ENCODE measurements around the gene ZFYVE26.

ZFYVE26 gene

DNA sequence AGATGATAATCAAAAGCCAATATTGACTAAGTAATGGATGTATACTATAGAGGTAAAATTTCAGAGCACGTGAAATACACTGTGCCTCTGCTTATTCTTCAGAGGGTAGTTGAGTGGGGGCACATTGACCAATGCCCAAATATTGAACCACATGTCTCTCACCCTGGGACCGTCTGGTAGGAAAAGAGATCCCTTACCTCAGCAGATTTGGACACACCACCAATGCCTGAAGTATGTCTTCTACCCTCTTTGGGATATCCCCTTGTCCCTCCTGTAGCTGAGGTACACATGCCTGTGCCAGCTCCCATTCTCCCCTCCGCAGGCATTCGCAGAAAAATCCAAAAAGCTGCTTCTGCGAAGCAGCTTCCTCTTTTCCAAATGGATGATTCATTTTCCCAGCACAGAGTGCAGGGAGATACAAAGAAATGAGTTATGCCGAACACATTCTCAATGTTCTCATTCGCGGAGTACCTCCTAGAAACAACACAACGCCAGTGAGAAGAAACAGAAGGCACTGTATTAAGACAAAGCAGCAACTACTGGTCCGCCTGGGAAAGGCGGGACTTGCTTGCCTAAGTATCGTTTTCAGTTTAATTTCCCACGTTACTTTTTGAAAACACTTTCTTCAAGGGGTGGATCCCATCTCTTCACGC lies 691 bp downstream of the ZFYVE26 start:
- DNase-seq = peak; percentile 85

DNA sequence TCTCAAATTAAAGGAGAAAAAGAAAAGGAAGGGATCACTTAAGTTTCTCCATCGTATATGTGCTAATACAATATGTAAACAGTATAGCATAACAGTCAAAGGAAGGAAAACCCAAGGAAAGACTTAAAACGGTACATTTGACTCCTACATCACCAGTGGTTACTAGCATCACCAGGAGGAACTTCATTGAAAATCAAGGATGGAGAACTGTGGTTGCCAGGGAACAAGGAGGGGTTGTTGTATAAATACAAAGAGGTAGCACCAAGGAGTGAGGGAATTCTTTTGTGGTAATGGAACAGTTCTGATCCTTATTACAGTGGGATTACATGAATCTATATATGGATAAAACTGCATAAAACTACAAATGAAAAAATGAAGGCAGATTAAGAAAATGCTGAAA lies 1.6 kb downstream of the ZFYVE26 start:
- DNase-seq = peak; percentile 58

DNA sequence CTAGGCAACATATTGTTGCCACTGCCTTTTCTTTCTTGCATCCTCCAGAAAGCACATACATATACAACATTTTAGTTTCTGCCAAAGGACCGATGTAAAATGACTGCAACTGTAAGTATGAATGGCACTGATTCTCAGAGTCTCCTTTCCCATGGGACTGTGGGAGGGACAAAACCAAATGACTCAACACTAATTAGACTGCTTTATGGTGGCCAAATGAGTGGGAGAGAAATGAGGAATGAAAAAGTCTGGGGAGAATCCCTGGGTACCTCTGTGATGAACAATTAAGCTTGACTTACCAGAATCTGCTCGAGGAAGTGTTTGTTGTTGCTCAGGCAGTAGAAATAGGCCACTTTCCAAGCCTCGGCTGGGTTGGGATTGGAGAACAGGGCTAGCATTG lies 10.1 kb downstream of the ZFYVE26 start:
- DNase-seq = peak; percentile 55

DNA sequence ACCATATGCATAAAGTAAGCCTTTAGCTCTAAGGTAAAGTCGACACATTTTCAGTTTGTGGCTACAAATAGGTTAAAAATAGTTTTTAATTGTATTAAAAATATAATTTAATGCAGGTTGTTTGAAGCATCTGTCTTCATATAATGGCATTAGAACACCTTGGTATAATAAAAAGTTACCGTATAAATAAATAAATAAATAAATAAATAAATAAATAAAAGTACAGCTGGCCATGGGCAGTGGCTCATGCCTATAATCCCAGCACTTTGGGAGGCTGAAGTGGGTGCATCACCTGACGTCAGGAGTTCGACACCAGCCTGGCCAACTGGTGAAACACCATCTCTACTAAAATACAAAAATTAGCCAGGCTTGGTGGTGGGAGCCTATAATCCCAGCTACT lies 15.6 kb downstream of the ZFYVE26 start:
- no peak for DNase-seq

DNA sequence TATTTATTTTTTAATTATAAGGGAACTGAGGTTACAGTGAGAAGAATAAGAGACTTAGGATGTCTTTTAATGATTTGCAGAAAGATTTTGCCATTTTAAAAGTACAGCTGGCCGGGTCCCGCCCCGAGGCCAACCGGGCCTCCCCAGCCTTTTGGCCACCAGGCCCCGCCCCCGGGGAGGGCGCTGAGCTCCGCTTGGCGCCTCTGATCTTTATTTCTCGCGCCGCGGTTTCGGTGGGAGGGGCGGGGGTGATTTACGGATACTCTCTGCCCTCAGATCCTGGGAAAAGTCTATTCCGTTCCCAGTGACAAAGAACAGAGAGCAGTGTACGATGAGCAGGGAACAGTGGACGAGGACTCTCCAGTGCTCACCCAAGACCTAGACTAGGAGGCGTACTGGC lies 17.7 kb downstream of the ZFYVE26 start:
- no peak for DNase-seq

DNA sequence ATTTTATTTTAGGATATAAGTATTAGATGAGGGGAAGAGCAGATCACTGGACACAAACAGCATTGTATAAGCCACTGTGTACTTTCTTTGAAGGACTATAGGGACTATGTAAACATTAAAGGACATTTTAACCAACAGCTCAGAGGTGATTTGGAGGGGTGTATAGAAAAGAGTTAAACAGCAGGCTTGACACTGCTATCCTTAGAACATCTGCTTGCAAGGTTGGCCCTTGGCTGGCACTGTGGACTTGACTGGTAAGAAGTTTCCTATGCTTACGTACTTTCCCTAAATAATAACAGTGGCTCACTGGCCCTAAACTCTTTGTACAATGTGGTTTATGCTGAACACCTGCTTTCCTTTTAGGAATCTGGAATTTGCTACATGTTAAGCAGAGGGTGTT lies 28.7 kb downstream of the ZFYVE26 start:
- no peak for DNase-seq

DNA sequence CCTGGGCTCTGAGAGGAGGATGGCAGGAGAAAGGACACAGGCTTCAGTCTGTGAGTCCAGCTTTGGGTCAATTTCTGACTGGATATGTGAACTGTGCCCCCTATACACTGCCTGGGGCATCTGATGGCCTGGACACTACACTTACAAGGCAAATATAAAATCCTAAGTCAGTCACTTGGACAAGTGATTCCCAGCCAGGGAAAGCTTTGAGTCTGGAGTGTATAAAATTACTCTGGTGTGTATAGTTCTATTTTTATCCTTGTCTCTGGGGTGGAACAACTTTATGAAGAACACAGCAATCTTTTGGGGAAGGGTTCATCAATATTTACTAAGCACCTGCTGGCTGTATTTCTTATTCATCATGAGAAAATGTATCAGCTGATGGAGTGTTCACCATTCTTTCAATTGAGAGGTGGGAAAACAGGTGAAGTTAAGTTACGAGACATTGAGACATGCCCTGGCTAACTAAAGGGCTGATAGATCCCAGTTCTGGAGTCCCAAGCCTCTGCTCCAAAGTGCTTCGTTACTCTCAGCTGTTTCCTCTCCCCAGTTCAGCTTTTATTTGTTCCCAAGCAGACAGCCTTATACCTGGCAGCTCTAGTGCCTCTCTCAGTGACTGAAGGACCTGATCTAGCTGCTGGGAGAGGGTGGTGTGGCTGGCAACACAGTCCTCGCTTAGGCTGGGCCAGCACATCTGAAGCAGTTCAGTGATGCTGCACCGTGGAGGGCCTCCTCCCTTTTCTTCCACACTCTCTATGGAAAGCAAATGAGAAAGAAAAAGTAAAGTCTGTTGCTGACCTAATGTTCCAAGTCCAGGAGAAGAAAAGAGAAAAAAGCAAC lies 30.9 kb downstream of the ZFYVE26 start:
- no peak for DNase-seq

DNA sequence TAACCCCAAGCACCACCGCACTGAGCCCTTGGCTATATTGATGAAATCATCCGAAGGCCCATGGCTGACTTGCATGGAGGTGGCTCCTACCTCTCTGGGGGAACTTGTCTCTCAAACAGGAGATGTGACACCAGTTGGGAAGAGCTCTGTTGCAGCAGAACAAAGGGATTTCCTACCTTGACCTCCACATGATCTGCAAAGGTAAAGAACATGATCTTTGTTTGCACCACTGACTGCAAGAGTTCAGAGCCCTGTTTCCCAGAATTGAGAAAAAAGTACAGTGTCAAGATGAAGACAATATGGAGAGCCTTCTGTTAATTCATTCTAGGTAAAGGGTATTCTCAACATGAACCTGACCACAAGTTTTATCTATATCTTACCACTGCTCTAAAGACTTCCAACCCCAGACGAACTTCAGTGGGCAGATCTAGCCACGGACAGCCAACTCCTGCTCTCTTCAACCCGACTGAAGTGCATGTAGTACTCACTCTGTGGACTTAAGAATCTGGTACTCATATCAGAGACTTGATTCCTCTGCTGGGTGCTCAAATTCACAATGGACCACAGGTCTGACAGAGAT lies 32.1 kb downstream of the ZFYVE26 start:
- DNase-seq = no peak

DNA sequence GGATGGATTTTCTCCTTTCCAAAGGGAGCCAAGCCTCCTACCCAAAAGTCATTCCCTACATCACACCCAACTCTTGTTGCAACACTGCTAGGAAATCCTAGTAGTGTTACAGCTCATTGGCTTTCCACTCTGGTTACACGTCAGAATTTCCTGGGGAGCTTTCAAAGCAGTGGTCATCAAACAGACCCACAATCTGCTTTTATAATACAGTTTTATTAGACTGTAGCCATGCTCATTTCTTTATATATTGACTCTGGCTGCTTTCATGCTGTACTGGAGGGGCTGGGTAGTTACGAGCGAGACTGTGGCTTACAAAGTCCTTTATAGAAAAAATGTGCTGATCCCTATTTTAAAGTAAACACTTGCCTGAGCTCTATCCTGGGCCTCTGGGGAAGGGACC lies 34.3 kb downstream of the ZFYVE26 start:
- no peak for DNase-seq

DNA sequence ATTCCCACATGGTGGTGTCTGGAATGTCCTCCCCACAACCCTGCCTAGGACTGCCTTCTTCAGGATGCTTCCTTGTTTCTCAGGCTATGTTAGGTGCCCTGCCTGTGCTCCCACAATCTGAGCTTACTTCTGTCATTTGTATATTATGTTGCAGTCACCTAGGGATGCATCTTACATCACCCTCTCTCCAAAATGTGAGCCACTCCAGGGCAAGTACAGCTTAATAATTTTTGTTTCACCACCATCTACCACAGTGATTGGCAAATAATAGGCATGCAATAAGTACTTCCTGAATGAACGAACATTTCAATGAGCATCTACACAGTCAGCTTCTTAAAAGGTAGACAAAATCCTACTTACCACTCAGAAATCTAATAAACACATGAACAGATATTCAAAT lies 37.6 kb downstream of the ZFYVE26 start:
- no peak for DNase-seq

DNA sequence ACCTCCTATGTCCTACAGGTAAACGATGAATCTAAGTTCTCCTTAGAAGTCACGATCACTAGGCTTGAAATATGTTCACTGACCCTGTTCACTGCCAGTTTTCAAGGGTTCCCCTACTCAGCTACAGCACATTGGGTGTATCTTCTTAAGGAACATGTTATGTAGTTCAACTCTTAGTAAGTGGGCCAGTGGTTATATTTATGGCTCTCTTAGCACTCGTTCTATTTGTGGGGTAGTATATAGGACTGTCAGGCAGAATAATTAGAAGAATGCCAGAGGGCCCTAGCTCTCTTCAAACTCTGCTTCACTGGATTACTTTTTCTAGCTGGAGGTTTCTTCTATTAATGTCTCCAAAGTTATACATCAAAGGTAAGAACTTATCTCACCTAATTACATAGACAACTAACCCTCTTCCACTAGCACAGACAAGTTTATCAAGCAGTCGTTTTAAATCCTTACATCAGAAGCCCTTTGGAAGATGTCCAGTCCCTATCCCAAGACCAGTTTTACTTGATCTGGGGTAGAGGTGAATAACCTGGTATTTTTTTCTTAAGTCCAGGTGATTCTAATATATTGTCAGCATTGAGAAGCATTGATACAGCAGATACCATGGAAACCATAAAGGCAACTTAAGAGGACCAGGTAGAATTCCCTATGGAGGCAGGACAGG lies 39.6 kb downstream of the ZFYVE26 start:
- no peak for DNase-seq

DNA sequence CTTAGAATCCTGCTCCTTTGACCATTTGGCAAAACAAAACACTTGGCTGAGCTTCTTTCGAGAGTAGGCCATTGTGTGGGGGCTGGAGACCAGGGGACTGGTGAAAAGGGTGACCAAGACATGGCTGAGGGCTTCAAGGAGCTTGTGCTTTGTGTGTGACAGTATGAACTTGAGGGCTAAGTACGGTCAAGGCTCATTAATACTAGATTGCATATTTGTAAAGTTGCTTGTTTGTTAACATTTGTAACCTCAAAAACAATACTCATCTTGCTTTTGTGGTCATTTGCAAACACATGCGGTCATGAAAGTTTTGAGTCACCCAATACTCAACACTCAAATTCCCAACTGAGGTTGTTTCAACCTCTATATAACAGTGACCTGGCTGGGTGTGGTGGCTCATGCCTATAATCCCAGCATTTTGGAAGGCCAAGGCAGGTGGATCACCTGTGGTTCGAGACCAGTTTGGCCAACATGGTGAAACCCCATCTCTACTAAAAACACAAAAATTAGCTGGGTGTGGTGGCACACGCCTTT lies 42.5 kb downstream of the ZFYVE26 start:
- no peak for DNase-seq

DNA sequence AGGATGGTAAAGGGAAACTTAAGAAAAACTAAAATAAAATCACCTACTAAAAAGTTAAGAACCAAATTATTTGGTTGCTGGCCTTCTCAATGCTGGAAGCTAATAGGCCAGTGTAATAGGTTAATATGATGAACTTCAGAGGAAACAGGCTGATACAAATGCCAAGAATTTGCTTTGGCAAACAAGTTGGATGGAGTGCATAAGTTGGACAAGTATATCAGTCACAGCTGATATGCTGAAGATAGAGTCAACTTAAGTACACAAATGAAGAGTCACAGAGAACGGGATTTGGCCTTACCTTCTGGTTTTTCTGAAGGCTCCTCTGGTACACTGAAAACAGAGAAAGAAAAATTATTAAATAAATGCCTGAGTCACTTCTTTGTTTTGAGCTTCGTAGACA lies 48.2 kb downstream of the ZFYVE26 start:
- no peak for DNase-seq

DNA sequence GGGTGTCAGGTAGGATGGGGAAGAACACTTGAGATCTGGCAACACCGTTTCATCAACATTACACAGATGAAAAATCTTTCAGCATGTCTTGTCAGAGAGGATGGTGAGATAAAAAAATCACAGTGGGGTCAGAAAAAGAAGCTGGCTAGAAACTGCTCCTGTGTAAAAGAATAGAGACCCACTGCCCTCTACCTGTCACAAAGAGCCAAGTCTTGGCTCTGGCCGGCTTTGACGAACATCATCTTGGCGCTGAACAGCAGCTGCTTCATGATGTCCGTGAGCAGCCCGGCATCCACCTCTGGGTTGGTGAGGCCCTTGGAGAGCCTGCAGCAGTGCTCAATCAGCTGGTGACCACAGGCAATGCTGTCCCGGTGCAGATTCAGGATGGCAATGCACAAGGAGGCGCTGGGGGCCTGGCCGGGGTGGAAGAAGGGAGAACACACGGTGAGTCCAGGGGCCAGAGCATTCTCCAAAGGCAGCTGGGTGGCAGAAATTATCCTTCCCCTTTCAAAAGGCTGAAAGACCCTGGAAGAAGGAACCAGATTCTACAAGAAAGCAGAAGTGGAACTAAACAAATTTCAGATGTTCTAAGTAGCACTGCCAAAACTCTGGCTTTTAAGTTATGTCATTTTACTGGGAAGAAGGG lies 50.2 kb downstream of the ZFYVE26 start:
- DNase-seq = peak; percentile 79

DNA sequence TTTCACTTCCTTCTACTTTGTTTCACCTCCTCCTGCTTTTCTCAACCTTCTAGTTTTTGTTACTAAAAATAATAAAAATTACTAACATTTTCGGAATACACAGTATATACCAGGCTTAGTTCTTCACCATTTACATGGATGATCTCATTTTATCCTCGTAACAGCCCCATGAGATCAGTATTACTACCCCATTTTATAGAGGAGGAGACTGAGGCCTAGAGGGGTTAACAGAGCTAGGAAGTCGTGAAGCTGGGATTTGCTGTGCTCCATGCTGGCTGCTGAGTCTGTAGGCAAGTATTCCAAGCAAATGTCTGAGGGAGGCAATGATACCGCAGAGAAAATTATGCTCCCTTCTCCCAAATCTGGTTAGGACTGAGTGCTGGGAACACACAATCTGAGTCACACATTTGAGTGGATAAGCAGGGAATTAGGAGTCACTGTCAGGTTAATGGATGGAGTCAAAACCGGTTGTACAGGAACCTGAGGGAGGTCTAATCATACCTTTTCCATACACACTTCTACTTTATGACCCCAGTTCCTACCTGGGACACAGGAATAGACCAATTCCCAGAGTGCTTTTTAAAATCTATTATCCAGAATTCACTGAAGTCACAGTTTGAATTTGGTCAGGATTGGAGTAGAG lies 51.1 kb downstream of the ZFYVE26 start:
- DNase-seq = no peak

DNA sequence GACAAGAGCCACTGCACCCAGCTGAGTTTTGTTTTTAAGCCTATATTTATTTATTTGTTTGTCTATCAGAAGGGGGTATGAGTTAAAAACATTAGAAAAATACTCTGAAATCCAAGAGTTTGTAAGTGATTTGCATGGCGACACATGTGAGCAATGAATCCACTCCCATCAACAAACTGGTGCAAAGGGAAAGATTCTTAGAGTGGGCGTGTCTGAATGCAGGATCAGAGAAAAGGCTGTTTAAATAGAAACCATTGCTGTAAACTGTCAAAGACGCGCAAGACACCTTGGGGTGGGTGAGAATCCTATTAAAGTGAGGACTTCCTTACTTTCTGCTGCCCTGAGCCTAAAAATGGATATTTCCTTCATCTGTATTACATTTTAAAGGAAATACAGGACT lies 51.9 kb downstream of the ZFYVE26 start:
- DNase-seq = no peak

DNA sequence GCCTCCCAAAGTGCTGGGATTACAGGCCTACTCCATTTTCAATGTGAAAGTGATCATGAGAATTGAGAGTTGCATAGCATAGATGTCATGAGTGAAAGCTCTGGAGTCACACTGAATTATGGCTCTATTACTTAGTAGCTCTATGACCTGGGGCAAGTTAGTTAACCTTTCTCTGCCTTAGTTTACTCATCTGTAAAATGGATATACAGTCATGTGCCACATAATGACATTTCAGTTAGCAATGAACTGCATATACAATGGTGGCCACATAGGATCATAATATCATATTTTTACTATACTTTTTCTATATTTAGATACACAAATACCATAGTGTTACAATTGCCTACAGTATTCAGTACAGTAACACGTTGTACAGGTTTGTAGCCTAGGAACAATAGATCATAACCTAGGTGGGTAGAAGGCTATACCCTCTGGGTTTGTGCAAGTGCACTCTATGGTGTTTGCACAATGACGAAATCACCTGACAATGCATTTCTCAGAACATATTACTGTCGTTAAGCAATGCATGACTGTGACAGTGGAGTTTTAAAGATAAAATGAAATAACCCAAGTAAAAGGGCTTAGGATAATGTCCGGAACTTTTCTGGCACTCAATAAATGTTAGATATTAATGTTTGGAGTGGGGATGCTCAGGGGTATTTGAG lies 53.1 kb downstream of the ZFYVE26 start:
- peak; percentile 28 for DNase-seq

DNA sequence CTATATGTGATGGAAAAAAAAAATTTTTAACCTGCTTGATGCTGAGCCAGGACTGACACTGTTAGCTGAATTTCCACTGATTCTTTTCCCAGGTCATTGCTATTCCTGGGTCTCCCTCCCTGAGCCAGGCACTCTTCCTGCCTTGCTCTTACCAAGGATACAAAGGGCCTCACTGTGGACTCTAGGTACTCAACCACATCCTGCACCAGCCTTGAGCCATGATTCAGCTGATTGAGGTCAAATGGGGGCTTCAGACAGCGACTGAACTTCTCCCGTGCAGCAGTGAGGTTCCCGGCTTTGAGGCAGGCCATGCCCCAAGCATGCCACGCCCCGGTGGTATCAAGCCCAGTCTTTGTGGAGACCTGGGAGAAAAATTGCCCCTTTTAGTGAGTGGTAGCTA lies 54.3 kb downstream of the ZFYVE26 start:
- no peak for DNase-seq

DNA sequence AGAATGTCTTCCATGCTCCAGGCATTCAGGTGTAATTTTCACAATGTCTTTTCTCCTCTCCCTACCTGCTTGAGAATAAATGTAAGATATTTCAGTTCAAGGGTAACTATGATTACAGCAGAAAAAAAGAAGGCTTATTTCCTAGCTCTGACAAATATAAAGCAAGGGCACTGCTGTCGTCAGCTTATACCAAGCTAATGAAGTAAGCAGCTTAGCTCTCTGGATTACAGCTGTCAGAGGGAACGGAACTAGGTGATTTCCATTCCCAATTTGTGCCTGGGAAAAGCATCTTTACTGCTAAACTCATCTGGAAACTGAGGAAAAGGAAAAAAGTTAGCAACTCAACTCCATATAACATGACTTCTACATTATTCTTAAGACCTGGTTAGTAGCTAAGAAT lies 56.5 kb downstream of the ZFYVE26 start:
- no peak for DNase-seq

DNA sequence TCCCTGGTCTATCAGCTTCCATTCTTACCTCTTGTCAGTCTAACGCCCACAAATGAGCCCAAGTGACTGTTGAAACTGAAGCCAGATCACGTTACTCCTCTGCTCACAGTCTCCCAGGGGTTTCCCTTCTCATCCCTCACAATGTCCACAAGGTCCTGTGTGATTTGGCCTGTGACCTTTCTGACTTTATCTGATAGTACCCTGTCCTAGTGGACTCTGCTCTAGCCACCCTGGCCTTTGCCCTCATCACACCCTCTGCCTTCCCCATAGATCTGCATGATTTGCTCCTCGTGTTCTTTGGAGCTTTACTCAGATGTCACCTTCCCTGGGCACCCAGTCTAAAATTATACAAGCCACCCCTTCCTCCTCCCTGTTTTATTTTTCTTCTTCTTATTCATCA lies 59.2 kb downstream of the ZFYVE26 start:
- no peak for DNase-seq

DNA sequence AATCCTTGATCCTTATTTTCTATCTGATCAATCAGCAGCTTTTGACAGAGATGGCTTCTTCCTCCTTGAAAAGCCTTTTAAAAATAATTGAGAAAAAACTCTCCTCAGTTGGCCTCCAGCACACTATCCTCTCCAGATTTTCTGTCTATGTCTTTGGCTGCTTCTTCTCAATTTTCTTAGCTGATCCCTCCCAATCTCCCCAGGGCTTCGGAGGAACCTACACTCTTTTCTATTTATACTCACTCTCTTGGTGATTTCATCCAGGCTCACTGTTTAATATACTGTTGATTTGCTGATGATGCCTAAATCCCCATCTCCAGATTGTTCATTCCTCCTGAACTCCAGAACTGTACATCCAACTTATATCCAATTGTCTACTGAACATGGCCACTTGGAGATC lies 59.9 kb downstream of the ZFYVE26 start:
- no peak for DNase-seq

Measured in suppressor macrophage treated with lipopolysaccharide for 4 hours (primary cell).